GM19452 (cell line): ENCODE measurements around the gene PTCD2.

Source experiments
- ATAC-seq: cut with Tn5 transposase; IDR thresholded peaks from one replicate; pipeline ENCODE4 v1.9.1; 2021; ENCODE audit not compliant: unreplicated experiment

The PTCD2 gene

GRCh38 chr5:72337159-72337558 is 17.0 kb downstream of the PTCD2 start:
- no peak for ATAC-seq

GRCh38 chr5:72338689-72339209 is 18.6 kb downstream of the PTCD2 start:
- ATAC-seq = no peak

GRCh38 chr5:72346398-72346797 is 26.2 kb downstream of the PTCD2 start:
- no peak for ATAC-seq

- no peak for ATAC-seq
These were observed 27.7 kb downstream of the PTCD2 start for GRCh38 chr5:72347801-72348308.

- no peak for ATAC-seq
These were observed 31.2 kb downstream of the PTCD2 start for GRCh38 chr5:72351376-72351775.

GRCh38 chr5:72352616-72353015 is 32.4 kb downstream of the PTCD2 start:
- no peak for ATAC-seq

- no peak for ATAC-seq
These were observed 32.9 kb downstream of the PTCD2 start for GRCh38 chr5:72353046-72353445.

- no peak for ATAC-seq
These were observed 35.6 kb downstream of the PTCD2 start for GRCh38 chr5:72355706-72356299.

- no peak for ATAC-seq
These were observed 36.2 kb downstream of the PTCD2 start for GRCh38 chr5:72356361-72356760.

- no peak for ATAC-seq
These were observed 38.8 kb downstream of the PTCD2 start for GRCh38 chr5:72358925-72359324.

- no peak for ATAC-seq
These were observed 39.7 kb downstream of the PTCD2 start for GRCh38 chr5:72359886-72360285.

GRCh38 chr5:72363166-72363802 is 43.1 kb downstream of the PTCD2 start:
- no peak for ATAC-seq

GRCh38 chr5:72364171-72364570 is 44.0 kb downstream of the PTCD2 start:
- no peak for ATAC-seq

- no peak for ATAC-seq
These were observed 44.8 kb downstream of the PTCD2 start for GRCh38 chr5:72364951-72365350.

GRCh38 chr5:72366324-72366976 is 46.3 kb downstream of the PTCD2 start:
- ATAC-seq = peak; percentile 72

- ATAC-seq = no peak
These were observed 48.1 kb downstream of the PTCD2 start for GRCh38 chr5:72368271-72368670.

- ATAC-seq = no peak
These were observed 49.1 kb downstream of the PTCD2 start for GRCh38 chr5:72369301-72369700.

GRCh38 chr5:72369711-72370110 is 49.5 kb downstream of the PTCD2 start:
- no peak for ATAC-seq

GRCh38 chr5:72372331-72372730 is 52.2 kb downstream of the PTCD2 start:
- ATAC-seq = no peak

GRCh38 chr5:72372923-72373322 is 52.8 kb downstream of the PTCD2 start:
- no peak for ATAC-seq

GRCh38 chr5:72374844-72375243 is 54.7 kb downstream of the PTCD2 start:
- ATAC-seq = no peak

GRCh38 chr5:72376381-72376780 is 56.2 kb downstream of the PTCD2 start:
- ATAC-seq = no peak
